B cell (primary cell): ENCODE data around the gene VAMP1. TPM values are rescaled to one million over a fixed set of nuclear protein-coding genes. Genes with fewer than 3 reads are reported as not detected.

Source experiments
- ATAC-seq: fragments of 200-7000 bp; cut with Tn5 transposase; one replicate; pipeline ENCODE4 v1.10.0; 2021; ENCODE audit warnings: low read depth, mild to moderate bottlenecking, moderate number of reproducible peaks, moderate library complexity
- CTCF ChIA-PET: fragments of 350-600 bp; sonication (Branson Sonifier 250); formaldehyde crosslinking; loops from one replicate; lab custom pipeline; 2021; ENCODE audit warnings: antibody characterized with exemption, inconsistent platforms; lab: Charles Lee
- POLR2A ChIA-PET: fragments of 350-600 bp; sonication (Branson Sonifier 250); formaldehyde crosslinking; loops from one replicate; lab custom pipeline; 2021; ENCODE audit warnings: antibody characterized with exemption; lab: Charles Lee
- DNase-seq: peaks from one replicate; pipeline ENCODE4 v3.0.0; 2013
- H2AFZ ChIP-seq: 2 replicates; pipeline ENCODE4 v1.6.1; 2012; ENCODE audit warnings: mild to moderate bottlenecking, low read depth, low read length; ENCODE audit not compliant: insufficient read depth, poor library complexity, severe bottlenecking
- H3K27ac ChIP-seq, 2 donors: 1 replicate in 1 of 2; 2 replicates in 1 of 2; pipeline ENCODE4 v1.5.1; 2012 to 2013; ENCODE audit warnings: low read length in 2 of 2, mild to moderate bottlenecking in 2 of 2, moderate library complexity in 1 of 2
- H3K27me3 ChIP-seq, 4 experiments: fragments of 200-600 bp in 1 of 4; sonication (generic) in 1 of 4; replicated peaks in 1 of 4; 1 replicate in 2 of 4; 2 replicates in 2 of 4; pipeline versions ENCODE4 v1.6.1 to v1.7.0; 2013 to 2016; ENCODE audit warnings: low read length in 3 of 4, mild to moderate bottlenecking in 2 of 4, mixed read lengths in 1 of 4, moderate library complexity in 1 of 4; ENCODE audit not compliant: insufficient read depth in 4 of 4, control insufficient read depth in 3 of 4; ENCODE audit errors: control extremely low read depth in 1 of 4
- H3K36me3 ChIP-seq, 2 experiments: replicated peaks in 1 of 2; 1 replicate in 1 of 2; 2 replicates in 1 of 2; pipeline versions ENCODE4 v1.6.1 to v1.7.1; 2013; ENCODE audit warnings: low read length in 1 of 2; ENCODE audit not compliant: insufficient read depth in 2 of 2, control insufficient read depth in 1 of 2; ENCODE audit errors: control extremely low read depth in 1 of 2, extremely low read depth in 1 of 2
- H3K4me1 ChIP-seq, 2 donors: fragments of 200-600 bp in 1 of 2; sonication (generic) in 1 of 2; 1 replicate in 1 of 2; 2 replicates in 1 of 2; pipeline versions ENCODE4 v1.5.1 to v1.6.1; 2013 to 2017; ENCODE audit warnings: low read length in 2 of 2; ENCODE audit not compliant: control insufficient read depth in 2 of 2, insufficient read depth in 2 of 2
- H3K4me2 ChIP-seq: replicated peaks from 2 replicates; pipeline ENCODE3; 2012; ENCODE audit warnings: mild to moderate bottlenecking, low read depth, low read length; ENCODE audit not compliant: poor library complexity, severe bottlenecking
- H3K4me3 ChIP-seq, 5 experiments: fragments of 200-600 bp in 1 of 5; sonication (generic) in 1 of 5; 1 replicate in 3 of 5; 2 replicates in 2 of 5; pipeline versions ENCODE4 v1.5.1 to v1.7.0; 2011 to 2016; ENCODE audit warnings: low read length in 4 of 5, mild to moderate bottlenecking in 4 of 5, low read depth in 2 of 5, control low read depth in 1 of 5, moderate library complexity in 1 of 5; ENCODE audit not compliant: insufficient read depth in 1 of 5; ENCODE audit errors: control extremely low read depth in 1 of 5, extremely low read depth in 1 of 5
- H3K79me2 ChIP-seq: fragments of 200-600 bp; sonication (generic); one replicate; pipeline ENCODE4 v1.6.0; 2016; ENCODE audit warnings: low read length; ENCODE audit not compliant: control insufficient read depth, insufficient read depth
- H3K9ac ChIP-seq: fragments of 200-600 bp; sonication (generic); 2 replicates; pipeline ENCODE4 v1.6.1; 2017; ENCODE audit warnings: mild to moderate bottlenecking, low read length, moderate library complexity
- H3K9me3 ChIP-seq, 3 donors: one replicate each; pipeline versions ENCODE4 v1.6.1 to v1.7.1; 2013; ENCODE audit warnings: low read length in 2 of 3; ENCODE audit not compliant: control insufficient read depth in 2 of 3, insufficient read depth in 1 of 3; ENCODE audit errors: control extremely low read depth in 1 of 3
- H4K20me1 ChIP-seq: 2 replicates; pipeline ENCODE4 v1.6.0; 2012; ENCODE audit warnings: mild to moderate bottlenecking, low read length; ENCODE audit not compliant: insufficient read depth, control insufficient read depth, poor library complexity, severe bottlenecking
- H3K27ac Mint-ChIP-seq: one replicate; pipeline ENCODE4 v1.8.0; 2021; ENCODE audit warnings: mixed read lengths
- H3K27me3 Mint-ChIP-seq: one replicate; pipeline ENCODE4 v1.8.0; 2021; ENCODE audit warnings: mixed read lengths
- H3K4me1 Mint-ChIP-seq: one replicate; pipeline ENCODE4 v1.8.0; 2021; ENCODE audit warnings: mixed read lengths
- H3K4me3 Mint-ChIP-seq: one replicate; pipeline ENCODE4 v1.8.0; 2021; ENCODE audit warnings: mixed read lengths
- H3K9me3 Mint-ChIP-seq: one replicate; pipeline ENCODE4 v1.8.0; 2022; ENCODE audit warnings: mixed read lengths; ENCODE audit not compliant: insufficient read depth
- CTCF ChIP-seq: fragments of 200-600 bp; IDR thresholded peaks from one replicate; pipeline ENCODE4 v1.8.0; 2022; ENCODE audit warnings: antibody characterized with exemption, mild to moderate bottlenecking
- EZH2 ChIP-seq: IDR thresholded peaks from 2 replicates; pipeline ENCODE4 v1.6.1; 2012; ENCODE audit warnings: borderline replicate concordance, low read depth, mild to moderate bottlenecking, moderate library complexity, low read length; ENCODE audit not compliant: insufficient read depth, poor library complexity, severe bottlenecking
- WGBS: methylation state at CpG from one replicate; pipeline ENCODE4 v1.1.5; 2013; ENCODE audit warnings: missing lambda C conversion rate; ENCODE audit not compliant: insufficient coverage; 5-methylcytosine and 5-hydroxymethylcytosine counted together
- intact Hi-C: fragments of 100-400 bp; cut with micrococcal nuclease; formaldehyde crosslinking; loops from one replicate; pipeline ENCODE4 v1.10.0; 2022
- polyA plus RNA-seq: library from polyadenylated mRNA; depleted of rRNA; stranded (reverse); fragments of >200 nt; gene quantifications from 2 replicates; pipeline ENCODE4 v1.2.3, GENCODE V29; 2012
- total RNA-seq, 2 donors: library from RNA; stranded (reverse); fragments of 120-200 nt in 1 of 2; gene quantifications; 1 replicate in 1 of 2; 2 replicates in 1 of 2; pipeline versions ENCODE4 v1.2.3 to v1.2.4, GENCODE V29; 2013 to 2022

VAMP1 gene
- total and polyA plus RNA-seq, 2 donors (not counting 1 experiment from before 2014, with no cell fraction given), result 62.4 to 98.9 TPM

- ATAC-seq (no peak), DNase-seq (no peak)
- Histone ChIP-seq H3K9me3 (no peaks in the 10 kb centered on the region), H3K27ac (peak overlapping the region; percentile 62 to 78), H2AFZ (peak overlapping the region; percentile 11), H4K20me1 (no peaks in the 10 kb centered on the region), H3K4me2 (peak overlapping the region; percentile 73), H3K4me3 (peak overlapping the region in 2 of 5 experiments; percentile 17 to 46), H3K27me3 (no peaks in the 10 kb centered on the region), H3K9ac (peak overlapping the region; percentile 1), H3K79me2 (peaks cover 23% of the 10 kb centered on the region), H3K4me1 (peaks cover 44 to 57% of the 10 kb centered on the region in 2 donors), H3K36me3 (peaks cover 0 to 3% of the 10 kb centered on the region in 2 experiments)
- H3K4me3 Mint-ChIP-seq, result peak overlapping the region; percentile 92
- TF ChIP-seq CTCF, result no peak
- TF ChIP-seq EZH2, result no peak
- peak overlapping the region; percentile 92 for H3K27ac Mint-ChIP-seq
- ChIA-PET CTCF (interaction anchor here (1.1 to 7.9 kb wide), 6 partner anchors 12 to 94 kb away, joined by 3 to 115 read pairs (median 6); partner anchors contain the start of genes MRPL51 and VAMP1), POLR2A (interaction anchor here (1.0 to 6.9 kb wide), 6 partner anchors 8 to 49 kb away, joined by 4 to 66 read pairs (median 23); partner anchors contain the start of genes MRPL51, TAPBPL and VAMP1)
- no peaks in the 10 kb centered on the region for H3K9me3 Mint-ChIP-seq
- peaks cover 63% of the 10 kb centered on the region for H3K4me1 Mint-ChIP-seq
- 69% methylated on average over 2 of the region's 4 CpGs for WGBS
- no peaks in the 10 kb centered on the region for H3K27me3 Mint-ChIP-seq
- intact Hi-C loops, result loop anchor here (1.0 kb wide), 2 partner anchors 8 to 11 kb away; partner anchors contain the start of gene TAPBPL
Observed at GRCh38 chr12:6444031-6444430, 26.4 kb downstream of the VAMP1 start.

- TF ChIP-seq CTCF, result no peak
- Histone ChIP-seq H4K20me1 (no peaks in the 10 kb centered on the region), H3K27ac (peak overlapping the region; percentile 62 to 78), H3K79me2 (peaks cover 23% of the 10 kb centered on the region), H2AFZ (peak overlapping the region; percentile 11), H3K27me3 (no peaks in the 10 kb centered on the region), H3K9ac (peak overlapping the region; percentile 1), H3K4me3 (peak overlapping the region in 2 of 5 experiments; percentile 17 to 46), H3K4me1 (peaks cover 44 to 57% of the 10 kb centered on the region in 2 donors), H3K36me3 (peaks cover 0 to 3% of the 10 kb centered on the region in 2 experiments), H3K4me2 (peak overlapping the region; percentile 73), H3K9me3 (no peaks in the 10 kb centered on the region)
- Mint-ChIP-seq H3K4me3 (peak overlapping the region; percentile 92), H3K4me1 (peaks cover 63% of the 10 kb centered on the region), H3K27me3 (no peaks in the 10 kb centered on the region), H3K27ac (peak overlapping the region; percentile 92), H3K9me3 (no peaks in the 10 kb centered on the region)
- peak; percentile 60 for DNase-seq
- intact Hi-C loops, result loop anchor here (1.0 kb wide), 1 partner anchor 16 kb away; no protein-coding TSS in a partner anchor
- ATAC-seq, result peak; percentile 34
- ChIA-PET CTCF (interaction anchor here (1.1 to 7.9 kb wide), 6 partner anchors 12 to 94 kb away, joined by 3 to 115 read pairs (median 6); partner anchors contain the start of genes MRPL51 and VAMP1), POLR2A (interaction anchor here (0.6 to 6.9 kb wide), 8 partner anchors 8 to 27 kb away, joined by 3 to 66 read pairs (median 16); partner anchors contain the start of genes TAPBPL and VAMP1)
- WGBS, result 44% methylated on average over 4 of the region's 9 CpGs
Observed at GRCh38 chr12:6443361-6443983, 27.0 kb downstream of the VAMP1 start.
